BE2C (cell line): Measurements from ENCODE around the gene SPATA25.

Experiments used
- DNase-seq: peaks from one replicate; pipeline ENCODE4 v3.0.0-alpha.2; 2020
- H3K27me3 ChIP-seq: fragments of 250-450 bp; sonication (Bioruptor Pico); 2 replicates; pipeline ENCODE4 v1.5.1; 2020; ENCODE audit warnings: mild to moderate bottlenecking
- H3K36me3 ChIP-seq: fragments of 250-450 bp; sonication (Bioruptor Pico); 2 replicates; pipeline ENCODE4 v1.5.1; 2020; ENCODE audit warnings: mild to moderate bottlenecking
- H3K4me1 ChIP-seq: fragments of 250-450 bp; sonication (Bioruptor Pico); 2 replicates; pipeline ENCODE4 v1.5.1; 2020
- H3K4me3 ChIP-seq: 2 replicates; pipeline ENCODE4 v1.5.1; 2011; ENCODE audit warnings: low read depth, low read length
- H3K9me3 ChIP-seq: fragments of 250-450 bp; sonication (Bioruptor Pico); 2 replicates; pipeline ENCODE4 v1.5.1; 2020
- TF ChIP-seq, protein P1 (sequence below): IDR thresholded peaks from 2 replicates; pipeline ENCODE4 v1.5.1; 2012; ENCODE audit warnings: mild to moderate bottlenecking, low read depth, low read length

Gene SPATA25

DNA sequence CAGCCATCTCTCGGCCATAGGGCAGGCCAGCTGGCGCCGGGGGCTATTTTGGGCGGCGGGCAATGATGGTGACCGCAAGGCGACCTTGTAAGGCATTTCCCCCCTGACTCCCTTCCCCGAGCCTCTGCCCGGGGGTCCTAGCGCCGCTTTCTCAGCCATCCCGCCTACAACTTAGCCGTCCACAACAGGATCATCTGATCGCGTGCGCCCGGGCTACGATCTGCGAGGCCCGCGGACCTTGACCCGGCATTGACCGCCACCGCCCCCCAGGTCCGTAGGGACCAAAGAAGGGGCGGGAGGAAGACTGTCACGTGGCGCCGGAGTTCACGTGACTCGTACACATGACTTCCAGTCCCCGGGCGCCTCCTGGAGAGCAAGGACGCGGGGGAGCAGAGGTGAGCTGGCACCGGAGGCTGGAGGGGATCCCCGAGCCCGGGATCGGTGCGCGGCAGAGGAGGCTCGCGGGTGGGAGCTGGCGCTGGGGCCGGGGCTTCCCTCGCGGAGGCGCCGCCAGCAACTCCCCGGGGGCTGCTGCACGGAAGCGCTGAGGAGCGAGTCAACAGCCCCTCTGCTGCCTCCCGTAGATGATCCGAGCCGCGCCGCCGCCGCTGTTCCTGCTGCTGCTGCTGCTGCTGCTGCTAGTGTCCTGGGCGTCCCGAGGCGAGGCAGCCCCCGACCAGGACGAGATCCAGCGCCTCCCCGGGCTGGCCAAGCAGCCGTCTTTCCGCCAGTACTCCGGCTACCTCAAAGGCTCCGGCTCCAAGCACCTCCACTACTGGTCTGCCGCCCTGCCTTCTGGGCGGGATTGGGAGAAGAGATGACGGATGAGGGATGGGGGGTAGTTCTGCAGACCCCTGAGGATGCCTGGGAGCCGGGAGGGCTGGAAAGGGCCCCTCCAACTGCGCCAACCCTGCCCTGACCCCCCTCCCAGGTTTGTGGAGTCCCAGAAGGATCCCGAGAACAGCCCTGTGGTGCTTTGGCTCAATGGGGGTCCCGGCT lies 3.9 kb upstream of the SPATA25 start, which contains the start of the genes CTSA and NEURL2:
Gene CTSA, plus strand, starts transcription at position 351 of the 999 bp plus-strand sequence. Its CDS starts 234 bp downstream, at position 585.
Gene NEURL2, minus strand, starts transcription at position 224 of the 999 bp plus-strand sequence. Its CDS starts 217 bp downstream, at position 7.
- H3K4me3 ChIP-seq: peak within 1 kb of the TSS; percentile 83
- H3K9me3 ChIP-seq: no peaks in the 10 kb centered on the region
- H3K36me3 ChIP-seq: peaks cover 20% of the 10 kb centered on the region
- TF ChIP-seq, protein P1, sequence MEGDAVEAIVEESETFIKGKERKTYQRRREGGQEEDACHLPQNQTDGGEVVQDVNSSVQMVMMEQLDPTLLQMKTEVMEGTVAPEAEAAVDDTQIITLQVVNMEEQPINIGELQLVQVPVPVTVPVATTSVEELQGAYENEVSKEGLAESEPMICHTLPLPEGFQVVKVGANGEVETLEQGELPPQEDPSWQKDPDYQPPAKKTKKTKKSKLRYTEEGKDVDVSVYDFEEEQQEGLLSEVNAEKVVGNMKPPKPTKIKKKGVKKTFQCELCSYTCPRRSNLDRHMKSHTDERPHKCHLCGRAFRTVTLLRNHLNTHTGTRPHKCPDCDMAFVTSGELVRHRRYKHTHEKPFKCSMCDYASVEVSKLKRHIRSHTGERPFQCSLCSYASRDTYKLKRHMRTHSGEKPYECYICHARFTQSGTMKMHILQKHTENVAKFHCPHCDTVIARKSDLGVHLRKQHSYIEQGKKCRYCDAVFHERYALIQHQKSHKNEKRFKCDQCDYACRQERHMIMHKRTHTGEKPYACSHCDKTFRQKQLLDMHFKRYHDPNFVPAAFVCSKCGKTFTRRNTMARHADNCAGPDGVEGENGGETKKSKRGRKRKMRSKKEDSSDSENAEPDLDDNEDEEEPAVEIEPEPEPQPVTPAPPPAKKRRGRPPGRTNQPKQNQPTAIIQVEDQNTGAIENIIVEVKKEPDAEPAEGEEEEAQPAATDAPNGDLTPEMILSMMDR: no peak
- no peaks in the 10 kb centered on the region for H3K27me3 ChIP-seq
- peak; percentile 94 for DNase-seq
- no peaks in the 10 kb centered on the region for H3K4me1 ChIP-seq

DNA sequence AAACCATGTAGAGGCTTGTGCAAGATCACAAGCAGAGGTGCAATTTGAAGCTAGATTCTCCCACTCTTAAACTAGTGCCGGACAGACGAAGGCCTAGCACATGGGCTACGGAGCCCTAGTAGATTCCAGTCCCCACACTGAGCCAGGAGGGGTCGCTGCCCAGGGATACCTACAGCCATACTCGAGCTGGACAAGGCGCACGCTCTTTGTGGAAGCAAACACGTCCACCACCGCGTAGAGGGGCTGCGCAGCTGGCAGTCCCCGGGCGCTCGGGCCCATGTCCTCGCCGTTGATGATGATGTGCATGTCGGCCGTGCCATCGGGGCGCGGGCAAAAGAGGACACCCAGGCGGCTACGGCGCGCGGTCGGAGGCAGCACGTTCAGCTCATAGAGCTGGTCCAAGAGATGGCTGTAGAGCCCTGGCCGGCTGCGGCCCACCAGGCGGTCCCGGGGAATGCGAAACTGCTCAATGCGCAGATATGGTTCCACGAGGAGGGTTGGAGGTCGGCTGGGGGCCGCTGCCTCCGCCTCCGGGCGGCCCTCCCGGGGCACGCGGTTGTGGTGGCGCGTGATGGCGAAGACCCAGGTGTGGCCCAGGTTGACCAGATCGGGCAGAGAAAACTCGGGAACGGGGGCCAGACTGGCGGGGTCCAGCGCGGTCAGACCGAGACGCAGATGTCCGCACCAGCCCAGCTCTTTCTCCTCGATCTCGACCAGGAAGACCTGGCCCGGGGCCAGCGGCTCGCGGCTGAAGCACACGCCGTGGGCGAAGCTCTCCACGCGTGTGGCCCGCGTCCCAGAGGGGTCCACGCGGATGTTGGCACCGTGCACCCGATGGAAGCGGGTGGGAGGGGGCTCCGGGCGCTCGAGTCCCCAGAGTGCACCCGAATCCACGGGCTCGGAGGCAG lies 2.9 kb upstream of the SPATA25 start:
- TF ChIP-seq, protein P1: peak; percentile 85
- Histone ChIP-seq H3K4me1 (no peaks in the 10 kb centered on the region), H3K36me3 (peaks cover 12% of the 10 kb centered on the region), H3K27me3 (no peaks in the 10 kb centered on the region), H3K4me3 (peak overlapping the region; percentile 83), H3K9me3 (no peaks in the 10 kb centered on the region)
- peak; percentile 92 for DNase-seq

DNA sequence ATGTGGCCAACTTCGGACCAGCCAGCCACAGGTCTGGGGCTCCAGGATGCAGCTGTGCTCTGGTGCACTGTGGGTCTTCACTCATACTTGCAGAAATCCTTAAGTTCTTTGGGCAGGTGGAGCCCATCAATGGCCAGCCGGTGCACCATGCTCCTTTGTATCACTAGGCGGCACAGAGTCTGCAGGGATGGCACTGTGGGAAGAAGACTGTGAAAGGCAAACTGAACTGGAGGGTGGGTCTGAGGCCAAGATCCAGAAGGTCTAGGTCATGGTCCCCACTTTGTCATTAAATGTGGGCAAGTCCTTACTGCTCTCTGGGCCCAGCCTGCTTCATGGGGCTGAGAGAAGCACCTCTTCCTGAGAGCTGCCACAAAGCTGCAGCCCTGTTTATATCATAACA lies 1.3 kb upstream of the SPATA25 start:
- TF ChIP-seq, protein P1: no peak
- Histone ChIP-seq H3K4me1 (no peaks in the 10 kb centered on the region), H3K36me3 (peaks cover 15% of the 10 kb centered on the region), H3K9me3 (no peaks in the 10 kb centered on the region), H3K4me3 (no peak overlapping the region), H3K27me3 (no peaks in the 10 kb centered on the region)
- no peak for DNase-seq

DNA sequence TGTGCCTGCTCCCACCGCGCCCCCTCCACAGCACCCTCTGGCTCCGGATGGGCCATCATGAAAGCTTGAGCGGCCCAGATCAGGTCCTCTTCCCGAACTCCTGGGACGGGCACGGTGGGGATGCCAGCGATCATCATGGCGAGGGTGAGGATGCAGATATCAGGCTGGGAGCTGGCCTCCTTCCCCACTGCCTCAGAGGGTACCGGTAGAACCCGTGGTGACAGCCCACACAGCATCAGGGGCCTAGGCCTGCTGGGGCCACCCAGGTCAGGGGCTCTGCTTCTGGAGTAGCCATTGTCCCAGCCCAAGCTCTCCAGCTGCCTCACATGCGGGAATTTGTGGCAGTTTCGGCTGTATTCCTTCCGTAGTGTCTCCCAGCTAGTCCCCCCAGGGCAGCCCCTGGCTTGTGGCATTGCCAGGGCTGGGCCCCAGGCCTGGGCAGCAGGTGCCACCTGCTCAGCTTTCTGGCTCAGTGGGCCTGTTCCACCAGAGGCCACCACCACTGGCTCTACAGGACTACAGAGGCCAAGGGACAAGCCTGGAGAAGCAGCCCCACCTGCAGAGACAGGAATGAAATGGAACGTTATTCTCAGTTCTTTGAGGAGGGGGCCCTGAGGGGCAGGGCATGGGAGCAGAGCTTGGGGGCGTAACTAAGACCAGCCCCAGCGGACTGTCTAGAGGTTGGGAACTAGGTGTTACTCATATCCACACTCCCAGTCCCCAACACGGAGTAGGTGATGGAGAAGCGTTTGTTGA lies 654 bp downstream of the SPATA25 start:
- no peak for DNase-seq
- no peaks in the 10 kb centered on the region for H3K27me3 ChIP-seq
- TF ChIP-seq, protein P1: no peak
- no peak overlapping the region for H3K4me3 ChIP-seq
- no peaks in the 10 kb centered on the region for H3K9me3 ChIP-seq
- peaks cover 20% of the 10 kb centered on the region for H3K36me3 ChIP-seq
- no peaks in the 10 kb centered on the region for H3K4me1 ChIP-seq

DNA sequence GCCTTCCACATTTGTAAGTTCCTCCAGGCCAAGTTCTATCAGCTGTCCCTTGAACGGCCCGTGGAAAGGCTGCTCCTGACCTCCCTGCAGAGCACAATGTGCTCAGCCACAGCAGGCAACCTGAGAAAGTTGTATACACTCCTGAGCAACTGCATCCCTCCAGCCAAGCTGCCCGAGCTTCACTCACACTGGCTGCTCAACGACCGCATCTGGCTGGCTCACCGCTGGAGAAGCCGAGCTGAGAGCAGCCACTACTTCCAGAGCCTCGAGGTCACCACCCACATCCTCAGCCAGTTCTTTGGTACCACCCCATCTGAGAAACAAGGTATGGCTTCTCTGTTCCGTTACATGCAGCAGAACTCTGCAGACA lies 4.3 kb downstream of the SPATA25 start:
- DNase-seq: no peak
- peaks cover 17% of the 10 kb centered on the region for H3K36me3 ChIP-seq
- no peaks in the 10 kb centered on the region for H3K27me3 ChIP-seq
- TF ChIP-seq, protein P1: no peak
- no peaks in the 10 kb centered on the region for H3K9me3 ChIP-seq
- H3K4me3 ChIP-seq: no peak overlapping the region
- no peaks in the 10 kb centered on the region; the same call in 1 of the 2 replicates for H3K4me1 ChIP-seq
